HG03175 (cell line): ENCODE measurements around the gene TMSB10.

Experiments used
- ATAC-seq: cut with Tn5 transposase; IDR thresholded peaks from one replicate; pipeline ENCODE4 v1.9.1; 2021; ENCODE audit warnings: mild to moderate bottlenecking, moderate library complexity; ENCODE audit not compliant: unreplicated experiment

TMSB10 gene

DNA sequence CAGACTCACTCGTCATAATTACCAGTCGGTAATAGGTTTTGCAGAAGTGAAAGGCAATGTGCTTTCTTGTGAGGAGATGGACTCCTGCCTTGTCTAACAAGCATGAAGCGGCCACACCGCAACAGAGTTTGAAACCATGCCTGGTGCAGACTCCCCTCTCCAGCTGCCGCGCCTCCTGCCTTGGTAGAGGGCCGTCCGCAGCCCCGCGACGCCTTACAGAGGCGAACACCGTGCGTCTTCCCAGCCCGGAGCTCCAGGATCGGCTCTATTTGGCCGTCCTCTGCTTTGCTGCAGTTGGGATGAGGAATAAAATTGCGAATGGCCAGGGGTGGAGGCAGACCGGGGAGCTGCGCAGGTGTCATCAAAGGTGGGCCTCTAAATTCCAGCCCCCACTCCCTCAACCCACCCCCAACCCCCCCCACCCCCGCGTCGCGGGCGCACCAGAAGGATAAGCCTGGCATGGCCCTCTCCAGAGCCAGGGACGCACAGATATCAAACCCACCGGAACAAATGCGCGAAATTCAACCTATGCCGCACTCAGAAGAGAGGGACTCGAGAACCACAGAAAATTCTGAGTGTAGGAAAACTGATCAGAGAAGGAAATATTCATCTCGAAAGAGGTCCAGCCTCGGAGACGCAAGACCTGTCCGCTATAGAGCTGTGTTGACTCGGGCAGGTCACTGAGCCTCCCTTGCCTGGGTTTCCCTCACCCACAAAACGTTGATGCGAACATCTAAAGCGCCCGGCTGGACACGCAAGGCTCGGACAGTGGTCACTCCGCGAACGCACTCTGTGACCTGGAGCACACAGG lies 25.7 kb upstream of the TMSB10 start:
- peak; percentile 67 for ATAC-seq

DNA sequence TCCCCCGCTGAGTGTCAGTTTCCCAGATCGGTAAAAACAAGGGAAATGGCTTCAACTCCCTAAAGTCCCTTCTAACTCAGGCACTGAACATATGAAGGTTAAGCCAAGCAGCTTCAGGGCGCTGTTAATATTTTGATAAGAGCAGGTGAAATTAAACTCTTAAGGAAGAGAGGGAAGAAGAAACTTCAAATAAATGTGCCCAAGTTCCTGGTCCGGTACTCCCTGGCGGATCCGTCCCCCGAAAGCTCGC lies 25.1 kb upstream of the TMSB10 start:
- ATAC-seq: no peak

DNA sequence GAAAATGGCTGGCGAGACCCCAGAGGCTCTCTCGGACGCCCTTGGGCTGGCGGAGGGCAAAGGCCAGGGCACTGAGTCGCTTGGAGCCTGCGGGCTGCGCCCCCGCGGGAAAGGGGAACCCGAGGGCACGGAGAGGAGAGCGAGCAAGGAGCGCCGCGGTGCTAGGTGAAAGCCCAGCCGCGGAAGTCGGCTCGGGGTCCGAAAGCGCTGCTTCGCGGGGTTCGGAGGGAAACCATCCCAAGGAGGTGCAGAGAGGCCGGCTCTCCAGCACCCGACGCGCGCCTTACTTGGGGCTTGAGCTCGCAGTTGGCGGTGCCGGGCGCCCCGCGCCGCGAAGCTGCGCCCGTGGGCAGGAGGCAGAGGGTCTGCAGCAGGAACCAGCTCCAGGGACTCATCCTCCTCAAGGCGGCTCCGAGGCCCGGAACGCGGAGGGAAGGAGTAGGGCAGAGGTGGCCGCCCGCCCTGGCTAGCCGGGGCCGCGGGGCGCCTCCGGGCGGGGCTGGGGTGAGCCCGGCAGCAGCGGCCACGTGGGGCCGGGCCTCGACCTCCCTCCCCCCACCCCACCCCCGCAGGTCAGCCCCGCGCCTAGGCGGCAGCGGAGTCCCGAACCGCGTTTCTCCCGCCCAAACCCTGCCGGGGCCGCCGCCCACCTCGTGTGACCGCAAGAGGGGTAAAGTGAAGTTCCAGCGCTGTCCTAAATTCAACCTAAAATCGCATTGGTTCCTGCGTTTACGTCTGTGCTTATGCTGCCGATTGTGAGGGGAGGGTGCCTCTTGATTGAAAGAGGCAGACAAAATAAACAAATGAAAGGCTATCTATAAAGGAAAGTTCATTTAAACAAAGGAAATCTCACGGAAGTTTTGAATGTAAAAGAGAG lies 24.6 kb upstream of the TMSB10 start, which contains the start of gene TRABD2A:
TSS of gene TRABD2A (minus strand) at position 440 of the 877 bp plus-strand sequence. CDS start at position 395, 45 bp downstream.
- no peak for ATAC-seq

DNA sequence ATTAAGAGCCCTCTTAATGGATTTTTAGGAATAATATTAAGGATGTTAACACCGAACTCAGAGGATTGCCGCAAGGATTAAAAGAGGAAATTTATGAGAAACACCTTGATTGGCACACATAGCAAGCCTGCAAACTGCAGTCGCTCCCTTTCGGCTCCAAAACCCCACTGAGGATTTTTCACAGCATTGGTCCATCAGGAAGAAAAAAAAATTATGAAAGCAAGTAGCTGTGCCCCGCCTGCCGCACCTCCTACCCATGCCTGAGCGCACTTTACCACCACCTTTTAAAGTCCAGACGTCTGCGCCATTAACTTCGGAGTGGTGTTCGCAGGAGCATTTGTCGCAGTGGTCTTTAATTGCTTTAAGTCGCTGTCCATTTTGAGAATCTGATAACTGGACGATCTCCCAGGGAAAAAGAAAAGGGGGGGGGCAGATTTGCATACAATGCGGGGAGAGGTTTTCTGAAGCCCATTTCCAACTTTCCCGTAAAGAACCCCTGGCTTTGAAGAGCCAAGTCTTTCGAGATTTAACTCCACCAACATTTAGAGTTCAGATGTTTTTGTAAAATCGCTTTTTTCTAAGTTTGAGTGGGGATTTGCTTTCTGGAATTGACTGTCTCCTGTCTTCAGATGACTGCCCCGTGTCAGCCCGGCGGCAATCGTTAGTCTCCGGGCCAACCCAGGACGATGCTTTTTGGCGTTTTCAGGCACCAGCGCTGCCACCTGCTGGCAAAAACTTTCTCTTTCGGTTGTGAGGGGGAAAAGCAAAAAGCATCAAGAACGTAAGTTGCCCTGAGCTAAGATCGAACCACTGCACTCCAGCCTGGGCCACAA lies 23.7 kb upstream of the TMSB10 start:
- ATAC-seq: peak; percentile 70

DNA sequence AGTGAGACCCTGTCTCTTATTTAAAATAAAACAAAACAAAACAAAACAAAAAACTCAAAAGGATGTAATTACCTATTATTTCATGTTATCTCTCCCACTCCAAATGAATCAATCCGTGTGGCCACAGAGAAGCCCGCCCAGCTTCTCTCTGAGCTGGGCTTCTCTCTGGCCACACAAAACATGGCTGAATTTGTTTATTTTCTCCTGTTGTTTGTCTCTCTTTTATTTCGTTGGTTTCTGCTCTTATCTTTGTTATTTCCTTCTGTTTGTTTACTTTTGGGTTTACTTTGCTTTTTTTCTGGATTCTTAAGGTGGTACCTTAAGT lies 23.1 kb upstream of the TMSB10 start:
- ATAC-seq: no peak

DNA sequence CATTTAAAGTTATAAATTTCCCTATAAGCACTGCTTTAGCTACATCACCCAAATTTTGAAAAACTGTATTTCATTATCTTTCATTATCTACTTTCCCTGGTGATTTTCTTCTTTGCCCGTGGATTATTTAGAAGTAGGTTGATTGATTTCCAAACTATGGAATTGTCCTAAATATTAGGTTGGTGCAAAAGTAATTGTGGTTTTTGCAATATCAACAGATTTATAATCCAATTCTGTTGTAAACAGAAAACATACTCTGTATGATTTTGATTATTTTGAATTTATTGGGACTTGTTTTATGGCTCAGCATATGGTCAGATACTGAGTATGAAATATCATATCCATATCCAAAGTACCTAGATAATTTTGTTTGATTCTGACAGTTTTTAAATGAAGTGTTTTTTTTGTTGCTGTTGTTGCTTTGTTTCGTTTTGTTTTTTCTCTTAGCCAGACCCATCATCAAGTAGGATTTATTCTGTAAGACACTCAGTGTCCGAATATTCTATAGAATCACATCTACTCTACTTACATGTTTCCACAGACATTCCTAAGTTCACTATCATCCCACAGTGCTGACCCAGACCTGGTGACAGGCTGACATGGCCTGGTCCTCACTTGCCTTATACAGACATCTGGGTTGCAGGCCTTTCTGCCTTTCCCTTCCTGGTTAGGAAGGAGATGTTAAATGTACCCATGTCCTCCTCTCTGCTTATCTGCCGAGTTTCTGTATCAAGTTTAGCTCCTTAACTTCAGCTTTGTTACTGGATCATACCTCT lies 22.5 kb upstream of the TMSB10 start:
- no peak for ATAC-seq

DNA sequence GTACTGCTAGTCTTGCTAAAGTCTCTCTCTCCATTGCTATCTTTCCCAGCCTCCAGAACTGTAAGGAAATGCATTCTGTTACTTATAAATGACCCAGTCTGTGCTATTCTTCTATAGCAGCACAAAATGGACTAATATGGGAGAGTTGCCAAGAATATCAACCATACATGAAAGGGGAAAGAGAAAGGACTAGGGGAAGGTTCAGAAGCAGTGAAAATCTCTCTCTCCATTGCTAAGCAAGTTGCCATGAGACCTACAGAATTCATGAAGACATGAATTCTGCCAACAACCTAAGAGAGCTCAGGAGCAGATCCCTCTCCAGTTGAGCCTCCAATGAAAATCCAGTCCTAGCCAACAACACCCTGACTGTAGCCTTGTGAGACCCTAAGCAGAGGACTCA lies 21.0 kb upstream of the TMSB10 start:
- ATAC-seq: no peak

DNA sequence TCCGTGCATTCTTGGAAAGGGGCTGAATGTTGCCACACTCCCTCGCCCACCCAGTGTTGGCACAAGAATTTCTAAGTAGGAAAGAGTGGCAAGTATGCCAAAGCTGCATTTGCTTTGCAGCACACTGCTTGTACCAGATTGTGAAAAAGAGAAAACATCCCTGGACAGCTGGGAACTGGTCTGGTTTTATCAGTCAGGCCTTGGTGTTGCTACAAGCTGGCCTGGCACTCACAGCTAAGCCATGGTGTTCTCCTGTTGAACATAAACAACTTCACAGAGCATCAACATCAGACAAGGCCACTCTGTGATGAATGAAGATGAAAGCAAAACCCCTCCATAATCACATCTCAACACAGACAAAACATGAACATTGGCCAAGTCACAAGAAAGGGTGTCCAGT lies 20.3 kb upstream of the TMSB10 start:
- ATAC-seq: no peak

DNA sequence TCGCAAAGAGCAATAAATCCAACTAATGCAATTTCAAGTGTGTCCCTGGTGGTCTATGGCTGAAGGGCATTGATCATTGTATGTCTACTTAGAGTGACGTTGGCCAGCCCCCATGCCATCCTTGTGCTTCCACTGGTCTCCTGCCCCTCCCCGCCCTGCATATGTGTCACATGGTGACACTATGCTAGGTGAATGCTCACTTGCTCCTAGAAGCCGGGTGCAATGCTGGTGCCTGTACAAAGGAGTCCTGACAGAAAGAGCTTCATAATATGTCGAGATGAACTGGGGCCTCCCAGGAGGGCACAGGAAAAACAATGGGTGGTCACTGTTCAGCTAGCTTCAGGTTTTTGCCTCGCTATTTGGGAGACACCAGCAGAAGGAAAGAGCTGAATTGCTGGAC lies 18.7 kb upstream of the TMSB10 start:
- no peak for ATAC-seq

DNA sequence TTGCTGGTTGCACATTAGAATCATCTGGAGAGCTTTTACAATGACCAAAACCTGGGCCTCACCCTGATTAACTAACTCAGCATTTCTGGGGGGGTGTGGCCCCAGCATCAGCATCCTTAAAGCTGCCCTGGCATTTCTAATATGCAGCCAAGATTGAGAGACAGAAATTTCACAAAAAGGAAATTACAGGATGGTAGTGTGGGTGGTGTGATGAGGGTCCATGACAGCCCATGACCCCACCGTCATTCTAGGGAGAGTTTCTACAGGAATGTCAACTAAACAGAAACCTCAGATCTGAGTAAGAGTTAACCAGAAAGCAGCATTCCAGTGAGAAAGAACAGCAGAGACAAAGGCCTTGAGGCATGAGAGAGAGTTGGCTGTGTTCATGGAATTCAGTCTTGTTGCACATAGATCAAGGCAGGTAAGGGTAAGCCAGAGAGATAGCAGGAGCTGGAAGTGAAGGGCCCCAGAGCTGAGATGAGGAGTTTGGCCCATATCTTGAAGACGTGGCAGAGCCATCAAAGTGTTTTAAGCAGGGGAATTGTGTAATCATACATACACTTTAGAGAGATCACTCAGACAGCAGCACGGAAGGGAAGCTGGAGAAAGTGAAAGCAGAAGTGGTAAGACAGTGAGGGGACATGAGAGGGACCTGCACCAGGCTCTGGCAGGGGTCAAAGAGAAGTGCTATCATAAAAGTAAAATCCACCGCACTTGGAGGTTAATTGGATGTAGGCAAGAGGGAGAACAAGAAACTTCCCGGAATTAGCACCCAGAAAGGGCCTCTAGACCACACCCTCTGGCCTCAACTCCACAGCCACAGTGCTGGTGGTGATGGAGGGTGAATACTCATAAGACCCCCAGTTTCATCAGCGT lies 16.8 kb upstream of the TMSB10 start:
- ATAC-seq: peak; percentile 98

DNA sequence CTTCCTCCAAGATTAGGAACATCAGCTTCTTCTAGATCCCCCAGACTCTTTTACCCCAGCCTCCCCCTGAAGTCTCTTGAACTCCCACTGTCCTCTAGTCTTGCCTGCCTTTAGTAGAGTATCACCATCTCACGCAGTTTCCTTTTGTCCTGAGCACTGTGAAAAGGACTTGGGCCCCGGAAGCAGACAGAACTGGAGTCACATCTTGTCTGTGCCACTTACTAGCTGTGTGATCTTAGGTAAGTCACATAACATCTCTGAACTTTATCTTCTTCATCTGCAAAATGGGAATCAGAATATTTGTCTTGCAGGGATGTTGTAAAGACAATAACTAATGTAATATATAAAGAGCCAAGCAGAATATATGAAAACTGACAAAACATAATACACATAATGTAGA lies 16.1 kb upstream of the TMSB10 start:
- peak; percentile 5 for ATAC-seq

DNA sequence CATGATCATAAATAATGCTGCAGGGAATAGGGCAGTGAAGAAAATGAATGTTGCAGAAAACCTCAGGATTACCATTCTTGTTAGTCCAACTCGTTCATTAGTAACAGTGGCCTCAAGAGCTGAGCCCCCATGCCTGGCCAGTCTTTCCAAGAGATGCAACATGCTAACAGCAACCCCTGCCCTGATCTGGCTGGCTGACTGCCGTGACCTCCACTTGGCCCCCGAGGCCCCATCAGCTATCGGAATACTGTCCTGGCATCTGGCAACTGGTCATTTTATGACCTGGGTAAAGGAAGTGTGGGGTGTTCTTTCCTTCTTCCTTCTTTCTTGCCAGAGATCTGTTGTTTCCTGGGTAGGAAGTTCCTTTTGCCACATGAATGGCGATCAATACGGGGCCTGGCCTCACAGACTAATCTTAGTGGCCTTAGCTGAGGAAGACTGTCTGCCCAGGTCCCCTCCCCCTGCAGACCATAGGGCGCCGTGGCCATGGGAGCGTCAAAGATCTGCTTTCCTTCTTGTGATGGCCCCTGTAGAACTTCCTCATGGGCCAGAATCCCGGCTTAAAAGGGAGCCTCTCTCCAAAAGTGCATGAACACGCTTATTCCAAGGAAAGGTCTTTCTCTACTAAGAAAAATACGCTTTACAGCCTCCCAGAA lies 14.0 kb upstream of the TMSB10 start:
- ATAC-seq: no peak

DNA sequence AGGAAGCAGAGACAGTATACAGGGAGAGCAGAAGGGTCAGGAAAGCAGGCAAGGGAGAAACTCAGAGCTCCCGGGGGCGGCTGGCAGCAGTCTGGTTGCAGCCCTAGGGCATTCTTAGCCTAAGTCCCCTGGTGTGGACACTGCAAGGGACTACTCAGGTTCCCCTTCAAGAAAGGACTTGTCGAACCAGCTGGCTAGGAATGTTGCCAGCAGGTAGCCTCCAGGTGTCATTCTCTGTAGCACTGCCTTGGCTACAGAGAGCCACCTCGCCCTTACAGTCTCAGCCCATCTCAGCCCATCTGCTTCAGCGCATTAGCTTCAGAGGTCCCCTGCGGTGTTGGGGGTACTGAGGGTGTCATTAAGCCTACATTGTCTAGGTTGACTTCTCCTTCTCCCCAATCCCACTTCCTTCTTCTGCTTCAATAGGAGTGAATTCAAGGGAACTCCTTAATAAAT lies 11.3 kb upstream of the TMSB10 start:
- ATAC-seq: no peak

DNA sequence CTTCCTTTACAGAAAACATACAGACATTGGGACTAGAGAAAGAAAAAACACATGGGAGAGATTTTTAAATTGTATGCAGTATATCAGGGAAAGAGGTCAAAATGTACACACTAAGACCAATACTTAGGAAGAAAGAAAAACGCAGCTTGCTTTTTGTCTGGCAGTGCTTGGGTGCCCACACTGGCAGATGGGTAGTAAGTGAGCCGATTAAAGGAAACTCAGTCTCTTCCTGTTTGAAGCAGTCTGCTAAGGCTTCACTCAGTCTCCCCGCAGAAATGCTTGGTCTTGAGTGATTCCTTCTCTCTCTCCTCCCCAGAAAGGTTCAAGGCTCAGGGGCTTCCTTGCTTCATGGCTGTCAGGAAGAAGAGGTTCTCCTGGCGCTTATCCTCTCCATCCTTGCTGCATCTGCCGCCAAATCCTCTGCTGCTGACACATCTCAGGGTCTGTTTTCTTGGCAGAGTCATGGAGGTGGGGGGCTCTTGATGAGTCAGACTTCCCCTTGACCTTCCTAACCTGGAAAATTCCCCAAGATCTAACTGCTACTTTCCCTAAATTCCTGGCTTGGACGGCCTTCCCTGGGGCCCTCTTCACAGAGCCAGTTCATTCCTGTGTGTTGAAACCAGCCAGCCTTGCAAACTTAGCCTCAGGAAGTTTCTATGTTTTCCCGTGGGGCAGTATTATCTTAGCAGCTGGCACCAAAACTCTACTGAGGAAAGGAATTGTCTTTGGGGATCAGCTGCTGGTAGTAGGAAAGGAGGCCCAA lies 10.5 kb upstream of the TMSB10 start:
- ATAC-seq: no peak

DNA sequence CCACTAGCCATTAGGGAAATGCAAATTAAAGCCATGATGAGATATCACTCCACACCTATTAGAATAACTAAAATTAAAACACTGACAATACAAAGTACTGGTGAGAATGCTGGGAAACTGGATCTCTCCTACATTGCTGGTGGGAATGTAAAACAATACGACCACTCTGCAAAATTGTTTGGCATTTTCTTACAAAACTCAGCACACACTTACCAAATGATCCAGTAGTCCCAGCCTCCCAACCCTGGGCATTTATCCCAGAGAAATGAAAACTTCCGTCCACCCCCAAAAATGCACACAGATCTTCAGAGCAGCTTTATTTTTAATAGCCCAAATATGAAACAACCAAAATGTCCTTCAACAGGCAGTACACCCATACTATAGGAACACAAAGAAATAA lies 8.9 kb upstream of the TMSB10 start:
- ATAC-seq: no peak

DNA sequence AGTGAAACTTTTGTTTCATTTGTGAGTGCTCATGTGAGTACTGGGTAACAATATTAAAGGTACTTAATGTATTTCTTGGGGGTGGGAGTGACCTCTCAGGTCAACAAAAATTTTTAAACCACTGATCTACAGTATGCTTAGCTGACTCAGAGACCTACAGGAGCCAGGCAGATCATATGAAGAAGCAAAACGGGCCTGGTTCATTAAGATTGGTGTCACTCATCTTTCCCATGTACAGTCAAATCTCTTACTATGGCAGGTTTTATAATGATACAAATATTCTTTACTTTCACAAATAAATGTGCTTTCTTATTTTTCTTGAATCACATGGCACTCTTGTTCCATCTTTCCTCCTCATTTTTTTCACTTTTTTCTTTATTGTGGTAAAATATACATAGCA lies 7.7 kb upstream of the TMSB10 start:
- no peak for ATAC-seq

DNA sequence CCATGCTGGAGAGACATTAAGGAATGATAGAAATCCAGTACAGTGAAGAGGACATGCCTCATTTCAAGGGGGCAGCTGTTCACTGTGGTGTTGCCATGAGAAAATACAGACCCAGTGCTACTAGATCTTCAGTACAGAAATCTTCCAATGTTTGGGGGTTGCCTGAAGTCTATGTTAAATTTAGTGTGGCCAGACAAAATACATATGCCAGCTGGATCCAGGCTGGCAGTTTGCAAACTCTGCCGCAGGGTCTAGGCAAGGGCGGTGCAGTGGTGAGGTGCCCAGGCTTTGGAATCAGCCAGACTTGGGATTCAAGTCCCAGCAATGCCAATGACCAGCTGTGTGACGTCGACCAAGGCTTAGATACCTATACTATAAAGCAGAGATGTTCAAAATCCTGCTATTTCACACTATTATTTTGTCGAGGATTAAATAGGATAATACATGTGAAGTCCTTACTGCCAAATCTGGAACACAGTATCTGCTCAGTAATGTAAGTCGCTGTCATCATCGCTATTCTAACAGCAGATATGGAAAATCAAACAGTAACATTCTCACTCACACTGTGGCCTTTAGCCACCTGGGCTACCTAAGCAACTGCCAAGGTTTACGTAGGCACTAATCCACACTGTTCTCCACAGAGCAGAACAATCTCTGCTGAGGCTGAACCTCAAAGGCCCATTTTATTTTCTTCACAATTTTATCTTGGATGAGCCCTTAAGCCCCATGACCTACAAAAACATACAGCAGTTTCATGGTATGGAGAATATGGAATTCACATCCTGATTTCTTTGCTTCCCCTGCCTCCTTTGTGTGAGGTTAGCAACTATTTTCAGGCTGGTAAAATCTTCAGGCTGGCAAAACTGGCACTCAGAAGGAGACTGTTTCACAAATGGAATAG lies 5.9 kb upstream of the TMSB10 start:
- no peak for ATAC-seq
